Stimulated activated CD8-positive, alpha-beta memory T cell treated with anti-CD3 and anti-CD28 coated beads, Interleukin-4, amount 100 ng/mL, for 24 hours (primary cell): ENCODE results near the gene LAMTOR1.

Experiments
- DNase-seq: peaks from one replicate; pipeline ENCODE4 v3.0.0-alpha.2; 2020; ENCODE audit warnings: low read depth

LAMTOR1 gene

GRCh38 chr11:72081184-72081644 lies 21.9 kb downstream of the LAMTOR1 start:
- DNase-seq: no peak

GRCh38 chr11:72080326-72081183 lies 22.5 kb downstream of the LAMTOR1 start, which contains the start of the genes LRRC51 and NUMA1:
LRRC51 (plus strand) TSS chr11:72080850; CDS start chr11:72089084, 8,234 bp downstream.
NUMA1 (minus strand) TSS chr11:72080542; CDS start chr11:72035943, 44,599 bp downstream.
- peak; percentile 96 for DNase-seq

GRCh38 chr11:72079819-72080325 lies 23.2 kb downstream of the LAMTOR1 start:
- DNase-seq: no peak

GRCh38 chr11:72078477-72078876 lies 24.6 kb downstream of the LAMTOR1 start:
- DNase-seq: no peak

- no peak for DNase-seq
Observed at GRCh38 chr11:72075756-72076155, 27.3 kb downstream of the LAMTOR1 start.

GRCh38 chr11:72075109-72075508 lies 28.0 kb downstream of the LAMTOR1 start:
- no peak for DNase-seq

GRCh38 chr11:72072348-72072747 lies 30.7 kb downstream of the LAMTOR1 start:
- DNase-seq: no peak

- DNase-seq: no peak
Observed at GRCh38 chr11:72070491-72070890, 32.6 kb downstream of the LAMTOR1 start.

- no peak for DNase-seq
Observed at GRCh38 chr11:72069787-72070251, 33.3 kb downstream of the LAMTOR1 start.

GRCh38 chr11:72069200-72069599 lies 33.9 kb downstream of the LAMTOR1 start:
- no peak for DNase-seq

- DNase-seq: no peak
Observed at GRCh38 chr11:72067676-72068075, 35.4 kb downstream of the LAMTOR1 start.

- DNase-seq: no peak
Observed at GRCh38 chr11:72067266-72067665, 35.8 kb downstream of the LAMTOR1 start.

- DNase-seq: no peak
Observed at GRCh38 chr11:72066855-72067254, 36.2 kb downstream of the LAMTOR1 start.

- no peak for DNase-seq
Observed at GRCh38 chr11:72061739-72062396, 41.2 kb downstream of the LAMTOR1 start.

- no peak for DNase-seq
Observed at GRCh38 chr11:72058416-72059034, 44.6 kb downstream of the LAMTOR1 start.

GRCh38 chr11:72048766-72049460 lies 54.2 kb downstream of the LAMTOR1 start:
- DNase-seq: no peak
